Tibial nerve (tissue), 3 donors: ENCODE measurements around the gene PCSK6.
"Not testable (repeated sequence)": the region's sequence is repeated elsewhere in the genome, so short reads cannot be mapped to it uniquely, and the experiment has no call there.

ENCODE experiments used
- CTCF ChIP-seq, 5 experiments: fragments of 200-600 bp in 3 of 5; fragments of 450-650 bp in 2 of 5; sonication (generic) in 3 of 5; IDR thresholded peaks; one replicate each; pipeline ENCODE4 v1.5.1; 2016 to 2019; ENCODE audit warnings: antibody characterized with exemption in 5 of 5, mild to moderate bottlenecking in 3 of 5, moderate library complexity in 2 of 5
- POLR2A ChIP-seq, 2 donors: fragments of 450-650 bp; IDR thresholded peaks; one replicate each; pipeline ENCODE4 v1.6.1; 2017; ENCODE audit warnings: antibody characterized with exemption in 2 of 2, mild to moderate bottlenecking in 2 of 2, moderate library complexity in 2 of 2

GRCh38 chr15:101402883-101403282 is 86.6 kb downstream of the PCSK6 start:
- not testable (repeated sequence) for TF ChIP-seq CTCF, POLR2A (IDR thresholded peaks at IDR 0.05)
